Neural cell (in vitro differentiated cells): Measurements from ENCODE around the gene DBP. TPM values are rescaled to one million over a fixed set of nuclear protein-coding genes. Genes with fewer than 3 reads are reported as not detected.
A peak's percentile ranks its signal among the peaks of the same experiment; 100 is the strongest.
"Not testable (repeated sequence)": the region's sequence is repeated elsewhere in the genome, so short reads cannot be mapped to it uniquely, and the experiment has no call there.

Experiments used
- H2AFZ ChIP-seq: fragments of 200-600, 300-800 bp; sonication (generic), shearing (Covaris generic); 2 replicates; pipeline ENCODE4 v1.6.0; 2014; ENCODE audit warnings: low read depth, mild to moderate bottlenecking, antibody characterized with exemption, low read length, moderate library complexity
- H3F3A ChIP-seq: fragments of 200-600 bp; shearing (Covaris generic); 2 replicates; pipeline ENCODE4 v1.6.1; 2016; ENCODE audit warnings: mild to moderate bottlenecking, moderate library complexity, mixed read lengths, antibody characterized with exemption, low read length; ENCODE audit not compliant: insufficient read depth, poor library complexity, severe bottlenecking
- H3K27ac ChIP-seq: fragments of 200-600, 300-800 bp; sonication (generic), shearing (Covaris generic); 2 replicates; pipeline ENCODE4 v1.5.1; 2014; ENCODE audit warnings: mild to moderate bottlenecking, low read length, moderate library complexity
- H3K27me3 ChIP-seq: fragments of 300-800, 200-600 bp; sonication (generic), shearing (Covaris generic); 2 replicates; pipeline ENCODE4 v1.6.0; 2014; ENCODE audit warnings: mild to moderate bottlenecking, low read depth, low read length, moderate library complexity; ENCODE audit not compliant: insufficient read depth
- H3K36me3 ChIP-seq: fragments of 300-800, 200-600 bp; sonication (generic), shearing (Covaris generic); 2 replicates; pipeline ENCODE4 v1.5.1; 2014; ENCODE audit warnings: mild to moderate bottlenecking, antibody characterized with exemption, low read length, moderate library complexity; ENCODE audit not compliant: insufficient read depth
- H3K4me2 ChIP-seq: fragments of 300-800, 200-600 bp; sonication (generic), shearing (Covaris generic); 2 replicates; pipeline ENCODE4 v1.6.0; 2014; ENCODE audit warnings: mild to moderate bottlenecking, low read length
- H3K4me3 ChIP-seq: fragments of 300-800, 200-600 bp; sonication (generic), shearing (Covaris generic); 2 replicates; pipeline ENCODE4 v1.5.1; 2014; ENCODE audit warnings: mild to moderate bottlenecking, low read length, moderate library complexity
- H3K79me2 ChIP-seq: fragments of 200-600 bp; shearing (Covaris generic); replicated peaks from 2 replicates; pipeline ENCODE4 v1.6.0; 2014; ENCODE audit warnings: mild to moderate bottlenecking, low read length, moderate library complexity; ENCODE audit not compliant: insufficient read depth
- H3K9ac ChIP-seq: fragments of 300-800, 200-600 bp; sonication (generic), shearing (Covaris generic); 2 replicates; pipeline ENCODE4 v1.6.1; 2016; ENCODE audit warnings: mild to moderate bottlenecking, low read length, mixed read lengths
- H3K9me2 ChIP-seq: fragments of 200-600 bp; shearing (Covaris generic); 2 replicates; pipeline ENCODE4 v1.6.1; 2016; ENCODE audit warnings: mild to moderate bottlenecking, low read length, mixed read lengths; ENCODE audit not compliant: insufficient read depth
- H3K9me3 ChIP-seq: fragments of 200-600, 300-800 bp; sonication (generic), shearing (Covaris generic); 2 replicates; pipeline ENCODE4 v1.6.1; 2016; ENCODE audit warnings: mild to moderate bottlenecking, mixed run types, low read length, moderate library complexity, mixed read lengths
- H4K20me1 ChIP-seq: fragments of 200-600 bp; shearing (Covaris generic); 2 replicates; pipeline ENCODE4 v1.6.1; 2016; ENCODE audit warnings: mild to moderate bottlenecking, mixed run types; ENCODE audit not compliant: insufficient read depth
- CTCF ChIP-seq: fragments of 450-650 bp; IDR thresholded peaks from 2 replicates; pipeline ENCODE4 v1.5.1; 2014; ENCODE audit warnings: antibody characterized with exemption, mild to moderate bottlenecking, moderate library complexity; ENCODE audit not compliant: poor library complexity, severe bottlenecking
- EP300 ChIP-seq: fragments of 450-650 bp; conservative IDR thresholded peaks from 2 replicates; pipeline ENCODE4 v1.6.1; 2014; ENCODE audit warnings: antibody characterized with exemption, mild to moderate bottlenecking, moderate library complexity; ENCODE audit not compliant: poor library complexity, severe bottlenecking
- EZH2 ChIP-seq: fragments of 200-600, 300-800 bp; shearing (Covaris generic), sonication (generic); IDR thresholded peaks from 2 replicates; pipeline ENCODE4 v1.6.1; 2014; ENCODE audit warnings: antibody characterized with exemption, low read length, borderline replicate concordance, mild to moderate bottlenecking; ENCODE audit not compliant: insufficient read depth, poor library complexity, severe bottlenecking
- MXI1 ChIP-seq: fragments of 450-650 bp; conservative IDR thresholded peaks from 2 replicates; pipeline ENCODE4 v1.6.1; 2014; ENCODE audit warnings: antibody characterized with exemption, mild to moderate bottlenecking; ENCODE audit not compliant: poor library complexity, severe bottlenecking
- POLR2AphosphoS5 ChIP-seq: IDR thresholded peaks from 2 replicates; pipeline ENCODE4 v1.6.1; 2012
- RAD21 ChIP-seq: fragments of 450-650 bp; conservative IDR thresholded peaks from 2 replicates; pipeline ENCODE4 v1.6.1; 2014; ENCODE audit warnings: antibody characterized with exemption, mild to moderate bottlenecking, moderate library complexity
- REST ChIP-seq: IDR thresholded peaks from 2 replicates; pipeline ENCODE4 v1.6.1; 2012; ENCODE audit warnings: borderline replicate concordance
- SMC3 ChIP-seq: fragments of 450-650 bp; conservative IDR thresholded peaks from 2 replicates; pipeline ENCODE4 v1.6.1; 2014; ENCODE audit warnings: antibody characterized with exemption, mild to moderate bottlenecking, moderate library complexity; ENCODE audit not compliant: poor library complexity
- TAF1 ChIP-seq: IDR thresholded peaks from 2 replicates; pipeline ENCODE4 v1.6.1; 2012; ENCODE audit warnings: low read depth
- polyA minus RNA-seq: library from RNA; depleted of rRNA, polyadenylated mRNA; stranded (reverse); fragments of >200 nt; gene quantifications from 2 replicates; pipeline ENCODE4 v1.2.3, GENCODE V29; 2014
- polyA plus RNA-seq: library from polyadenylated mRNA; depleted of rRNA; stranded (reverse); fragments of >200 nt; gene quantifications from 2 replicates; pipeline ENCODE4 v1.2.3, GENCODE V29; 2014

DBP gene
- 1.0 and 3.6 TPM in 2 replicates for polyA plus RNA-seq
- 5.4 TPM in 2 replicates for polyA minus RNA-seq

DNA sequence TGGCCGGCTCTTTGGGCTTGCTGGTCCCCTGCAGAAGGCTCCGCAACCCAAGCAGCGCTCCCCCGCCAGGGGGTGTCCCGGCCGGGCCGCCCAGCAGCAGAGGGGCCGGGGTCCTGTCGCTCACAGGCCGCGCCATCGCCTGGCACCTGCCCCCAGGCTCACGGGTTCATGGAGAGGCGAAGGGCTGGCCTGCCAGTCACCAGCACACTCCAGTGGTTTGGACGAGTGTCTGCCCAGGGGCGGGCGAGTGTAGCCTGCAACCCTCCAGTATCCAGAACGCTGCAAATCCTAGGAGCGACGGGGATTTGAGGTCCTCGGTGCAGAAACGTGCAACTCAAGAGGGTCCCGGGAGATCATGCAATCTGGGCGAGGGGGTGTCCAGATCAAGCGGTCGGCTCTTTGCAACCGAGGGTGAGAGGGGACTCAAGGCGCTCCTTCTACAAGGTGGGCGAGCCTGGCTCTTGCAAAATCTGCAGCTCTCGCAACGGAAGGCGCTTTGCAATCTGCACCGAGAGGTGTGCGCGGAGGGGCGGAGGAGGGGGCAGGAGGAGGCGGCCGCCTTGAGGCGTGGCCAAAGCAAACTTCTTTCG, at the start of gene DBP:
Gene DBP, minus strand, starts transcription at position 521 of the 590 bp plus-strand sequence. Its CDS starts 385 bp downstream, at position 136.
- no peaks in the 10 kb centered on the region for H3K79me2 ChIP-seq
- peak within 1 kb of the TSS; percentile 44 for H3K4me2 ChIP-seq
- TF ChIP-seq EP300 (no peak), REST (no peak), POLR2AphosphoS5 (no peak), MXI1 (no peak), SMC3 (no peak), RAD21 (peak; percentile 12), TAF1 (no peak), CTCF (peak; percentile 27), EZH2 (no peak)
- H3K36me3 ChIP-seq: no peaks in the 10 kb centered on the region
- peaks cover 8% of the 10 kb centered on the region for H3F3A ChIP-seq
- H3K9me2 ChIP-seq: no peaks in the 10 kb centered on the region
- peak within 1 kb of the TSS; percentile 66 for H3K4me3 ChIP-seq
- no peaks in the 10 kb centered on the region for H4K20me1 ChIP-seq
- H3K27me3 ChIP-seq: no peaks in the 10 kb centered on the region
- H3K9me3 ChIP-seq: no peaks in the 10 kb centered on the region
- no peak within 1 kb of the TSS for H2AFZ ChIP-seq
- H3K27ac ChIP-seq: peak within 1 kb of the TSS; percentile 83
- peak within 1 kb of the TSS; percentile 74 for H3K9ac ChIP-seq

- not testable (repeated sequence) for H3K9me3 ChIP-seq, H3K36me3 ChIP-seq, H4K20me1 ChIP-seq, H3K4me2 ChIP-seq, H3K27me3 ChIP-seq, H3F3A ChIP-seq, H3K79me2 ChIP-seq, H3K4me3 ChIP-seq, H3K9me2 ChIP-seq, H3K9ac ChIP-seq, H3K27ac ChIP-seq, H2AFZ ChIP-seq
Measured at GRCh38 chr19:48686637-48687036, 49.5 kb upstream of the DBP start.

DNA sequence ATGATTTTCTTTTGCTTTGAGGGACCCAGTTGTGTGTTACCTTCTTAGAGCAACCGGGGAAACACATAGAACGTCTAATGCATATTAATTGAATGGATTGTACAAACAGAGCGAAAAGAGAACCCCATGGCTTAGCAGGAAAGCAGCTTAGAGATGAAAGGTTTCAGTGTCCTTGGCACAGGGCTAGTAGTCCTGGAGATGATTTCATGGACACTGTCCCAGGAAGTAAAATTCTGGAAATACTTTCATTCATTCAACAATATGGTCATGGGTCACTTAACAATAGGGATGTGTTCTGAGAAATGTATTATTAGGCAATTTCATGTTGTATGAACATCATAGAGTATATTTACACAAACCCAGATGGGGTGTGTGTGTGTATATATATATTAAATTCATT, 48.9 kb upstream of the DBP start:
- Histone ChIP-seq H2AFZ (no peak overlapping the region), H3K4me3 (no peak overlapping the region), H3K9ac (no peak overlapping the region), H3K9me3 (no peaks in the 10 kb centered on the region), H3K27ac (no peak overlapping the region), H4K20me1 (no peaks in the 10 kb centered on the region), H3K79me2 (no peaks in the 10 kb centered on the region), H3F3A (no peaks in the 10 kb centered on the region), H3K9me2 (no peaks in the 10 kb centered on the region), H3K4me2 (no peak overlapping the region), H3K27me3 (no peaks in the 10 kb centered on the region), H3K36me3 (no peaks in the 10 kb centered on the region)
- no peak for TF ChIP-seq EZH2
- TF ChIP-seq TAF1: no peak
- TF ChIP-seq REST: no peak
- no peak for TF ChIP-seq EP300
- TF ChIP-seq CTCF: no peak
